AG10803 (cell line): Measurements from ENCODE around the gene NFATC1.

ENCODE experiments used
- DNase-seq: peaks from one replicate; pipeline ENCODE4 v3.0.0; 2010; ENCODE audit warnings: low read depth
- H3K4me3 ChIP-seq: 2 replicates; pipeline ENCODE4 v1.5.1; 2011; ENCODE audit warnings: mild to moderate bottlenecking, low read length, control low read depth
- CTCF ChIP-seq: conservative IDR thresholded peaks from 2 replicates; pipeline ENCODE4 v1.5.1; 2011; ENCODE audit warnings: mild to moderate bottlenecking, low read length, control low read depth, inconsistent platforms

The NFATC1 gene

DNA sequence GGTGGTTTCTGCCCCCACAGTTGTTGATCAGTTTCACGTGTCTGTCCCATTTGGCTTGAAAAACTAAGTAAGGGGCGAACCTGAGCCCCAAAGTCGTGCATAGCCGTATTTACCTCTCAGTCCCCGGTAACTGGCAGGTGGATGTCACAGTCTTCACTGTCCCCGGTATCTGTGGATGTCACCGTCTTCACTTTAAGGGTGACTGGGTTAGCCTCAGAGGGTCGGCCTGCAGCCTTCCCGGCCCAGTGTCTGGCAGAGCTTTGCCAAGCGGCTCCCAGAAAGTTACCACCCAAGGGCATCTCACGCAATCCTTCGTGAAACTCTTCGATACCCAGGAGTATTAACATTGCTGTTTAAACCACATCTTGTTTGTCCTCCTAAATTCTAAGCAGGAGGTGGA is 158.6 kb downstream of the NFATC1 start:
- H3K4me3 ChIP-seq: no peak overlapping the region
- TF ChIP-seq CTCF: no peak
- DNase-seq: no peak

DNA sequence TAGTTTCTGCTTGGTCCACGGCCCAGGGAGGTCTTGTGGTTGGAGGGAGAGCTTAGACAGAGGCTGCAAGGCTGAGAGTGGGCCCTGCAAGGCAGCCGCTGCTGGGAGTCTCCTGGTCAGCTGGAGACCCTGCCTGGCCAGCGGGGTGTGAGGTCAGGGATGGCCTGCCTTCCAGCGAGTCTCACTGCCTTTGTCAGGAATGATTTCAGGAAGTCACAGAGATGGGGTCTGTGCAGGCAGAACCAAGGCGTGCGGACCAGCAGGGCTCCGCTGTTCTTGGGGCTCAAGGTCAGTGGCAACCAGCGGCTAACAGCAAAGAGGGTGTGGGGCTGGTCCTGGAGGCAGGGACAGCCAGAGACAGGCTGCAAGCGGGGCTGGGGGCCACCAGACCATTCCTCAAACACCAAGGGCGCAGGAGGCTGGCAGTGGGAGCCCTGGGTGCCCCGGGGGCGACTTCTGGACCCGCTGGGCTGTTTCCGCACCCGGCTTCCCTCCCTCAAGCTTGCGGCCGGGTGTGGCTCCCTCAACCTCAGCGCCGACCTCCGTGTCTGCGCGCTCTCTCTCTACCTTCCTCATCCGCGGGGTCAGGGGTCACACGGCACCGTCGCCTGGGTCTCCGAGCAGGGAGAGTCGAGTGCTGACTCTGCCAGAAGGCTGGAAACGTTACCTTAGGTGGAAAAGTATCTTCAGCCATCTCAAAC is 159.4 kb downstream of the NFATC1 start:
- H3K4me3 ChIP-seq: no peak overlapping the region
- no peak for DNase-seq
- TF ChIP-seq CTCF: no peak

- no peak for DNase-seq
- TF ChIP-seq CTCF: no peak
- no peak overlapping the region for H3K4me3 ChIP-seq
These were observed 160.2 kb downstream of the NFATC1 start for GRCh38 chr18:79555885-79556284.

- H3K4me3 ChIP-seq: no peak overlapping the region
- DNase-seq: no peak
- TF ChIP-seq CTCF: no peak
These were observed 161.3 kb downstream of the NFATC1 start for GRCh38 chr18:79556829-79557585.

GRCh38 chr18:79558196-79558932 is 162.6 kb downstream of the NFATC1 start:
- TF ChIP-seq CTCF: no peak
- H3K4me3 ChIP-seq: no peak overlapping the region
- no peak for DNase-seq

- TF ChIP-seq CTCF: no peak
- no peak overlapping the region for H3K4me3 ChIP-seq
These were observed 163.2 kb downstream of the NFATC1 start for GRCh38 chr18:79558933-79559416.

More at GRCh38 chr18:79558933-79559416, 163.2 kb downstream of the NFATC1 start:
- no peak for DNase-seq
